Loucy (cell line): ENCODE data around the gene MVP.

Source experiments
- H2AFZ ChIP-seq: fragments of 200-600 bp; sonication (generic); 2 replicates; pipeline ENCODE4 v1.6.0; 2016; ENCODE audit warnings: antibody characterized with exemption, mild to moderate bottlenecking, low read length, moderate library complexity
- H3F3A ChIP-seq: fragments of 200-600 bp; 2 replicates; pipeline ENCODE4 v1.6.0; 2016; ENCODE audit warnings: antibody characterized with exemption, low read depth, mild to moderate bottlenecking
- H3K27me3 ChIP-seq: fragments of 200-600 bp; sonication (generic); 2 replicates; pipeline ENCODE4 v1.6.1; 2014; ENCODE audit warnings: low read length, mild to moderate bottlenecking; ENCODE audit not compliant: insufficient read depth, poor library complexity, severe bottlenecking
- H3K36me3 ChIP-seq: fragments of 200-600 bp; sonication (generic); 2 replicates; pipeline ENCODE4 v1.6.1; 2016; ENCODE audit warnings: low read length; ENCODE audit not compliant: insufficient read depth
- H3K4me1 ChIP-seq: fragments of 200-600 bp; sonication (generic); 2 replicates; pipeline ENCODE4 v1.5.1; 2014; ENCODE audit warnings: low read length, mild to moderate bottlenecking; ENCODE audit not compliant: insufficient read depth, poor library complexity, severe bottlenecking
- H3K4me2 ChIP-seq: fragments of 200-600 bp; sonication (generic); 2 replicates; pipeline ENCODE4 v1.6.0; 2014; ENCODE audit warnings: antibody characterized with exemption, low read length, low read depth, mild to moderate bottlenecking; ENCODE audit not compliant: poor library complexity, severe bottlenecking
- H3K4me3 ChIP-seq: fragments of 200-600 bp; sonication (generic); 2 replicates; pipeline ENCODE4 v1.5.1; 2014; ENCODE audit warnings: low read length, mild to moderate bottlenecking, mixed read lengths; ENCODE audit not compliant: poor library complexity, severe bottlenecking
- H3K79me2 ChIP-seq: fragments of 200-600 bp; sonication (generic); 2 replicates; pipeline ENCODE4 v1.6.1; 2014; ENCODE audit warnings: low read length; ENCODE audit not compliant: insufficient read depth
- H3K9ac ChIP-seq: fragments of 200-600 bp; sonication (generic); 2 replicates; pipeline ENCODE4 v1.6.0; 2014; ENCODE audit warnings: mild to moderate bottlenecking, low read depth, low read length, moderate library complexity; ENCODE audit not compliant: poor library complexity, severe bottlenecking
- H3K9me2 ChIP-seq: fragments of 200-600 bp; sonication (generic); replicated peaks from 2 replicates; pipeline ENCODE4 v1.6.1; 2016; ENCODE audit warnings: low read depth, low read length, mixed read lengths
- H3K9me3 ChIP-seq: fragments of 200-600 bp; sonication (generic); 2 replicates; pipeline ENCODE4 v1.6.1; 2014; ENCODE audit warnings: mild to moderate bottlenecking, antibody characterized with exemption, low read length, low read depth; ENCODE audit not compliant: insufficient read depth
- H4K20me1 ChIP-seq: fragments of 200-600 bp; sonication (generic); 2 replicates; pipeline ENCODE4 v1.6.0; 2014; ENCODE audit warnings: antibody characterized with exemption, low read length, mild to moderate bottlenecking; ENCODE audit not compliant: insufficient read depth, poor library complexity, severe bottlenecking
- CTCF ChIP-seq: fragments of 200-600 bp; sonication (generic); conservative IDR thresholded peaks from 2 replicates; pipeline ENCODE4 v1.5.1; 2014; ENCODE audit warnings: mild to moderate bottlenecking, antibody characterized with exemption, low read length
- EZH2phosphoT487 ChIP-seq: fragments of 200-600 bp; IDR thresholded peaks from 2 replicates; pipeline ENCODE4 v1.6.1; 2018; ENCODE audit warnings: antibody characterized with exemption, mild to moderate bottlenecking, moderate library complexity, borderline replicate concordance

The MVP gene

DNA sequence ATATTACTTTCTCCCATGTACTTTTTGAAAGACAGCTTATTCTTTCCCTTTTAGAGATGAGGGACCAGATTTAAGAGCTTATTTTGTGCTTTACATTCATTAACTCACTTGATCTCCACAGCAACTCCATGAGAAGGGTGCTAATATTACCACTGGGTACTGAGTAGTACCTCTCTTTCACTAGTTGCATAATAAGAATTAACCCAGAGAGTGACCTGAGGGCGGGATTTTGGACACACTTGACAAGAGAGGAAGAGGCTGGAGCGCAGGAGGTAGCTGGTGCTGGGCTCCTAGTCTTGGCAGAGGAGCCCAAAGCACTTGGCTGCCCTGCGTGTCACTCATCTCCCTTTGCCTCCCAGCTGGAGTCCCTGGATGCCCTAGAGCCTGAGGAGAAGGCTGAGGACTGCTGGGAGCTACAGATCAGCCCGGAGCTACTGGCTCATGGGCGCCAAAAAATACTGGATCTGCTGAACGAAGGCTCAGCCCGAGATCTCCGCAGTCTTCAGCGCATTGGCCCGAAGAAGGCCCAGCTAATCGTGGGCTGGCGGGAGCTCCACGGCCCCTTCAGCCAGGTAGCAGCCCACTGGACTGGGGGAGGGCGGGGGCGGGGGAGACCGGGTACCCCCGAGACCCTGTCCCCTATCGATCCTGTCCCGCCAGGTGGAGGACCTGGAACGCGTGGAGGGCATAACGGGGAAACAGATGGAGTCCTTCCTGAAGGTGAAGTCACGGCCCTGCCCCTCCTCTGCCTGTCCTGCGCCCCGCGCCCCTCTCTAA, 15.6 kb upstream of the MVP start:
- Histone ChIP-seq H2AFZ (no peak overlapping the region), H3F3A (peaks cover 13% of the 10 kb centered on the region), H3K9me2 (no peaks in the 10 kb centered on the region), H3K36me3 (peaks cover 63% of the 10 kb centered on the region), H4K20me1 (peaks cover 17% of the 10 kb centered on the region), H3K27me3 (no peaks in the 10 kb centered on the region), H3K79me2 (peaks cover 32% of the 10 kb centered on the region), H3K4me2 (peak overlapping the region; percentile 90), H3K4me1 (peaks cover 26% of the 10 kb centered on the region), H3K4me3 (peak overlapping the region; percentile 77), H3K9me3 (no peaks in the 10 kb centered on the region), H3K9ac (peak overlapping the region; percentile 85)
- TF ChIP-seq EZH2phosphoT487, result no peak
- TF ChIP-seq CTCF, result no peak

GRCh38 chr16:29805232-29806098, 14.8 kb upstream of the MVP start:
- Histone ChIP-seq H4K20me1 (peaks cover 26% of the 10 kb centered on the region), H3F3A (peaks cover 13% of the 10 kb centered on the region), H3K27me3 (no peaks in the 10 kb centered on the region), H3K9me3 (no peaks in the 10 kb centered on the region), H3K9me2 (no peaks in the 10 kb centered on the region), H2AFZ (no peak overlapping the region), H3K79me2 (peaks cover 40% of the 10 kb centered on the region), H3K4me1 (peaks cover 34% of the 10 kb centered on the region), H3K36me3 (peaks cover 64% of the 10 kb centered on the region), H3K4me2 (peak overlapping the region; percentile 90), H3K9ac (peak overlapping the region; percentile 85), H3K4me3 (peak overlapping the region; percentile 77)
- TF ChIP-seq CTCF (no peak), EZH2phosphoT487 (no peak)

DNA sequence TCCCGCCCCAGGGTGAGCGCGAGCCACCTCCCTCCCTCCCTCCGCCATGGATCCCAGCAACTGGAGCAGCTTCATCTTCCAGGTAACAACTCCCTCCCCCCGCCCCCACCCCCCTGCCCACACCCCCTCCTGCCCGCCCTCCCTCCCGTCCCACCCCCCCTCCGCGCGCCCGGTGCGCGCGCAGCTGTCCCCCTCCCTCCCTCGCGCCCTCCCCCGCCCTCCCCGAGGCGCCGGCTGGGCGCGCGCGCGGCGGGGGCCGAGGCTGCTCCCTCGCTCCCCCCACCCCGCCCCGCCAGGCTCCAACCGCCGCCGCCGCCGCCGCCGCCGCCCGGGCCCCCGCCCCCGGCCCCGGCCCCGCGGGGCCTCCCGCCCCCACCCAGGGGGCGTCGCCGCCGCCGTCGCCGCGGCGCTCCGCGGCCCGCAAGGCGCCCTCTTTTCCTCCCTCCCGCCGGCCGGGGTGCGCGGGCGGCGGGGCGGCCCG, 14.1 kb upstream of the MVP start, which contains the start of gene MAZ:
Gene MAZ (plus strand): TSS at position 431 of the 481 bp plus-strand sequence. CDS start 173 bp downstream, outside the sequence.
- H3K9me3 ChIP-seq, result no peaks in the 10 kb centered on the region
- no peak within 1 kb of the TSS for H2AFZ ChIP-seq
- peak within 1 kb of the TSS; percentile 89 for H3K9ac ChIP-seq
- H3K36me3 ChIP-seq, result peaks cover 64% of the 10 kb centered on the region
- peaks cover 32% of the 10 kb centered on the region for H4K20me1 ChIP-seq
- H3F3A ChIP-seq, result peaks cover 13% of the 10 kb centered on the region
- H3K9me2 ChIP-seq, result no peaks in the 10 kb centered on the region
- H3K4me3 ChIP-seq, result peak within 1 kb of the TSS; percentile 97
- H3K27me3 ChIP-seq, result no peaks in the 10 kb centered on the region
- peak within 1 kb of the TSS; percentile 97 for H3K4me2 ChIP-seq
- peaks cover 47% of the 10 kb centered on the region for H3K79me2 ChIP-seq
- H3K4me1 ChIP-seq, result peaks cover 35% of the 10 kb centered on the region
- TF ChIP-seq CTCF, result no peak
- no peak for TF ChIP-seq EZH2phosphoT487
